Muscle of leg (tissue), 11 donors: ENCODE measurements around the gene UBR3. TPM values are rescaled to one million over a fixed set of nuclear protein-coding genes. Genes with fewer than 3 reads are reported as not detected.
A peak's percentile ranks its signal among the peaks of the same experiment; 100 is the strongest.
"Not testable (repeated sequence)": the region's sequence is repeated elsewhere in the genome, so short reads cannot be mapped to it uniquely, and the experiment has no call there.

ENCODE experiments used
- DNase-seq: peaks from one replicate; pipeline ENCODE4 v3.0.0; 2013
- H3K27ac ChIP-seq: one replicate; pipeline ENCODE4 v1.5.1; 2013; ENCODE audit warnings: mild to moderate bottlenecking, low read length, control low read depth
- H3K27me3 ChIP-seq: one replicate; pipeline ENCODE4 v1.6.1; 2013; ENCODE audit warnings: low read length; ENCODE audit not compliant: control insufficient read depth, insufficient read depth
- H3K36me3 ChIP-seq: one replicate; pipeline ENCODE4 v1.6.1; 2013; ENCODE audit warnings: low read length; ENCODE audit not compliant: control insufficient read depth, insufficient read depth
- H3K4me1 ChIP-seq: one replicate; pipeline ENCODE4 v1.6.1; 2013; ENCODE audit warnings: low read length; ENCODE audit not compliant: control insufficient read depth, insufficient read depth
- H3K4me3 ChIP-seq: one replicate; pipeline ENCODE4 v1.5.1; 2013; ENCODE audit warnings: low read length, control low read depth
- H3K9me3 ChIP-seq: replicated peaks from 2 replicates; pipeline ENCODE4 v1.6.1; 2013; ENCODE audit warnings: low read depth, low read length; ENCODE audit not compliant: control insufficient read depth
- WGBS: methylation state at CpG from one replicate; pipeline ENCODE4 v1.1.5; 2013; ENCODE audit warnings: missing lambda C conversion rate; ENCODE audit not compliant: insufficient coverage; 5-methylcytosine and 5-hydroxymethylcytosine counted together
- polyA plus RNA-seq, 8 donors: library from polyadenylated mRNA; unstranded; fragments of 120-200 nt; gene quantifications; one replicate each; pipeline versions ENCODE4 v1.2.1 to v1.2.3, GENCODE V29; 2013; ENCODE audit warnings: inconsistent platforms in 1 of 8, low replicate concordance in 1 of 8; ENCODE audit not compliant: insufficient read length in 8 of 8, insufficient read depth in 1 of 8
- total RNA-seq: library from RNA; stranded (reverse); fragments of 120-200 nt; gene quantifications from one replicate; pipeline ENCODE4 v1.2.4, GENCODE V29; 2013

UBR3 gene
- total and polyA plus RNA-seq, 9 donors: 30.3 to 52.8 (median 39.7) TPM

DNA sequence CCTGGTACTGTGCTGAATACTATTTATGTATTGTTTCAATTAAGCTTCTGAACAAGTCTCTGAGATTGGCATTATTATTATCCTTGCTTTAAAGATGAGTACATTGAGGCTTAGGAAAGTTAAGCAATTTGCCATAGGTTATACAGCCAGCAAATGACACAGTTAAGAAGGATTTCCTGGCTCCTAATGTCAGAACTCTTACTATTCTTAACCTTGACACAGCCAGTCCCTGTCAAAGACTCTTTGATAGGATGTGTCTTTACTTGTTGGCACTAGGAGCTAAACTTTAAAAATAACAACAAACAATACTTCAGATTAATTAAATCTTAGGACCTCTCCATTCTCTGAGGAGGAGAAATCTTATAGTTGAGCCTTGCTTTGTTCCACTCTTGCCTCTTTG is 70.6 kb downstream of the UBR3 start:
- no peak for DNase-seq
- Histone ChIP-seq H3K4me3 (no peak overlapping the region), H3K36me3 (peaks cover 4% of the 10 kb centered on the region), H3K4me1 (no peaks in the 10 kb centered on the region), H3K27me3 (no peaks in the 10 kb centered on the region), H3K27ac (no peak overlapping the region), H3K9me3 (no peaks in the 10 kb centered on the region)

DNA sequence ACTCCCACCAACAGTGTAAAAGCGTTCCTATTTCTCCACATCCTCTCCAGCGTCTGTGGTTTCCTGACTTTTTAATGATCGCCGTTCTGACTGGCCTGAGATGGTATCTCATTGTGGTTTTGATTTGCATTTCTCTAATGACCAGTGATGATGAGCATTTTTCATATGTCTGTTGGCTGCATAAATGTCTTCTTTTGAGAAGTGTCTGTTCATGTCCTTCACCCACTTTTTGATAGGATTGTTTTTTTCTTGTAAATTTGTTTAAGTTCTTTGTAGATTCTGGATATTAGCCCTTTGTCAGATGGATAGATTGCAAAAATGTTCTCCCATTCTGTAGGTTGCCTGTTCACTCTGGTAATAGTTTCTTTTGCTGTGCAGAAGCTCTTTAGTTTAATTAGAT is 72.8 kb downstream of the UBR3 start:
- not testable (repeated sequence) for H3K36me3 ChIP-seq

DNA sequence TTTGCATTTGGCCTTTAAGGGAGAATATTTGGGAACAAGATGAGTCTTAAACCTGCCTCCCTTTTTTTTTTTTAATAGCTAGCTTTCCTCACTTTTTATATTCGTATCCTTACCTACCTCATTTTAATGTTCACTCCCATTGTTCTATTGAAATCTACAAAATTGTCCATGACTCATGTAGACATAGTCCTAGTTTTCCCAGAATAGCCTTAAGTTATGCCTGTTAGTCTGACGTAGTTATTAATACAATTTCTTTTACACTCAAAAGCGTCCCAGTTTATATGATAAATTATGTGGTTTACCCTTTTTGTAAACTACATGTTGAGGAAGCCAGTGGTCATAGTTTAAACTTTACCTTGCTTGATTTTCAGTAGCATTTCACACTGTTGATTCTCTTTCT is 73.4 kb downstream of the UBR3 start:
- Histone ChIP-seq H3K27me3 (no peaks in the 10 kb centered on the region), H3K27ac (no peak overlapping the region), H3K4me1 (no peaks in the 10 kb centered on the region), H3K4me3 (no peak overlapping the region), H3K9me3 (no peaks in the 10 kb centered on the region), H3K36me3 (no peaks in the 10 kb centered on the region)
- no peak for DNase-seq
- no CpG with 5 or more reads among the region's 3 CpGs for WGBS

More for the DNA sequence above, 72.8 kb downstream of the UBR3 start:
- not testable (repeated sequence) for H3K27me3 ChIP-seq, H3K4me1 ChIP-seq, H3K4me3 ChIP-seq, DNase-seq, H3K9me3 ChIP-seq, H3K27ac ChIP-seq
- no CpG with 5 or more reads among the region's 4 CpGs for WGBS

DNA sequence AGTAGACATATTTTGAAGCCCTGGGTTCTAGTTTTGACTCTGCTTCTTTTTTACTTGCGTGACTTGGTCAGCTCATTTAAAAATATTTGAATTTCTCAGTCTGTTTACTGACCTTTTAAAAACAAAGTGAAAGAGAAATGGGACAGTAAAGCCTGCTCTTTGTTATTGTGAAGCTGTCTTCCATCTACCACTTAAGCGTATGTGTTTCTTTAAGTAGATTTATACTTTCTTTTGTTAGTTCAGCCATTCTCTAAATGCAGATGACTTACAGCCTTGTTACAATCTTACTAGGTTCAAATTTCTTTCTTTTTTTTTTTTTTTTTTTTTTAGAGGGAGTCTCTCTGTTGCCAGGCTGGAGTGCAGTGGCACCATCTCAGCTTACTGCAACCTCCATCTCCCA is 79.5 kb downstream of the UBR3 start:
- H3K9me3 ChIP-seq: no peaks in the 10 kb centered on the region
- WGBS: no CpG with 5 or more reads among the region's 2 CpGs
- DNase-seq: no peak
- H3K36me3 ChIP-seq: no peaks in the 10 kb centered on the region
- H3K4me1 ChIP-seq: no peaks in the 10 kb centered on the region
- H3K4me3 ChIP-seq: no peak overlapping the region
- H3K27me3 ChIP-seq: no peaks in the 10 kb centered on the region
- no peak overlapping the region for H3K27ac ChIP-seq

DNA sequence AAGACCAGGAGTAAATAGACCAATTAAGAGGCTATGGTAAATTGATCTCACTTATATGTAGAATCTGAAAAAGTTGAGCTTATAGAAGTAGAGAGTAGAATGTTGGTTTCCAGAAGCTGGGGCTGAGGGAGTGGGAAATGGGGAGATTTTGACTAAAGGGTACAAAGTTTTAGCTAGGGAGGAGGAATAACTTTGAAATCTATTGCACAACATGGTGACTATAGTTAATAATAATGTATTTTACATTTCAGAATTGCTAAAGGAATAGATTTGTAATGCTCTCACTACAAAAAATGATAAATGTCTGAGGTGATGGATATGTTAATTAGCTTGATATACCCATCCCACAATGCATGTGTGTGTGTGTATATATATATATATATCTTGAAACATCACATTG is 82.1 kb downstream of the UBR3 start:
- Histone ChIP-seq H3K36me3 (no peaks in the 10 kb centered on the region), H3K27ac (no peak overlapping the region), H3K4me1 (no peaks in the 10 kb centered on the region), H3K27me3 (no peaks in the 10 kb centered on the region), H3K9me3 (no peaks in the 10 kb centered on the region), H3K4me3 (no peak overlapping the region)
- no peak for DNase-seq

DNA sequence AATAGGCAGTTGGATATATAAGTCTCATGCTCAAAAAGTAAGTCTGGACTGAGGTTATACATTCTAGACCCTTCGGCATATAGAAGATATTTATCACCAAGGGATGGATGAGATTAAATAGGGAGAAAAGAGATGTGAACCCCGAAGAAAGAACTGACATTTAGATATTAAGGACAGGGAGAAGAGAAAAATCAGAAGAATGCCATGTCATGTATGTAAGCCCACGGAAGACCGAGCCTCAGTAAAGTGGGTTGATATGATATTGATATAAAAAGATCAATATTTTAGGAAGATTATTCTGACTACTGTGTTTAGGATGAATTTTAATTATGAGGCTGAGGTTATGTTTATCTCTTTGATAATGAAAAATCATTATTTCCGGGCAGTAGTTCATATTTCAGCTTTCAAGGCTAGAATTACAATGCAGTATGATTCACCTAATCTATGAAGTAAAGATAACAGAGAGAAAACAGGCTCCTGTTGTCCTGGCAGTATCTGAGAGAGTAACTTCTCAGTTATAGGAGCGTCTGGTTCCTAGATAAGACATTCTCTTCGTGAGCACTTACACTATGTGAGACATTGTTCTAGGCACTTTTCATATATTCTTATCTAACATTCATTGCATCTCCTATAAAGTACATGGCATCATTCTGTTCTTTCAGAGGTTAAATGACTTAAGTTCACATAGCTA is 83.0 kb downstream of the UBR3 start:
- Histone ChIP-seq H3K9me3 (no peaks in the 10 kb centered on the region), H3K4me1 (no peaks in the 10 kb centered on the region), H3K27ac (no peak overlapping the region), H3K4me3 (no peak overlapping the region), H3K36me3 (no peaks in the 10 kb centered on the region), H3K27me3 (no peaks in the 10 kb centered on the region)
- DNase-seq: no peak
- 87% methylated on average over 2 of the region's 7 CpGs for WGBS

DNA sequence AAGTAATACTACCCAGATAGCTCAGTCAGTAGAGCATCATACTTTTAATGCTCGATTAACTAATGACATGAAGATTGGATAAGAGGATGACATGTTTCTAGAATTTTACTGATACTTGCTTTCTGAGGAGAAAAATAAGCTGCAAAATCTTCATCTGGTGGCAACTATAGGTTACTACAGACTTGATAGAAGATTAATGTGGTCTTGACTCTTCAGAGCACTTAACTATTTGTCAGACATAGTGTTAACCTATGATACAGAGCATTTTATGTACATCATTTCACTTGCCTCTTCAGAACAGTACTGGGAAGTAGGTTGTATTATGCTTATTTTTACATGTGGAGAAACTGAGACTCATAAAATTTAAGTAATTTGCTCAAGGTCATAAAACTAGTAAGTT is 83.9 kb downstream of the UBR3 start:
- no peaks in the 10 kb centered on the region for H3K27me3 ChIP-seq
- H3K36me3 ChIP-seq: no peaks in the 10 kb centered on the region
- H3K27ac ChIP-seq: no peak overlapping the region
- H3K4me3 ChIP-seq: no peak overlapping the region
- H3K9me3 ChIP-seq: no peaks in the 10 kb centered on the region
- no peak for DNase-seq
- H3K4me1 ChIP-seq: no peaks in the 10 kb centered on the region
- no CpG with 5 or more reads among the region's 1 CpG for WGBS

DNA sequence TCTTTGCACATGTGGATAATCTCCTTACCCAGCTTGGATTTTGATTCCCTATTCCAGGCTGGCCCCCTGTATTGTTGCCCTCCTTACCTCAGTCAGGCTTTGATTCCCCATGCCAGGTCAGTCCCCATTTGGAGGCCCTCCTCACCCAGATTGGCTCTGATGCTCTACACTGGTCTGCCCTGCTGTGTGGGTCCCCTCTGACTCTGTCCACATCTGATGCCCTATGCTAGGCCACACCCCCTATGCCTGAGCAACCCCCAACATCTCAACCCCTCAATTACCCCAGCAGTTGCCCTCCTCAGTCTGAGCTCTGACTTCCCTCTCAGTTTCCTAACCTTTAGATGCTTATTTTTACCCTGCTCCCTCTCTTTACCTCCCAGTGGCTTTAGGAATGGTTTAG is 89.4 kb downstream of the UBR3 start:
- Histone ChIP-seq H3K36me3 (peaks cover 12% of the 10 kb centered on the region), H3K27me3 (no peaks in the 10 kb centered on the region), H3K4me3 (no peak overlapping the region), H3K9me3 (no peaks in the 10 kb centered on the region), H3K4me1 (no peaks in the 10 kb centered on the region), H3K27ac (no peak overlapping the region)
- DNase-seq: no peak

DNA sequence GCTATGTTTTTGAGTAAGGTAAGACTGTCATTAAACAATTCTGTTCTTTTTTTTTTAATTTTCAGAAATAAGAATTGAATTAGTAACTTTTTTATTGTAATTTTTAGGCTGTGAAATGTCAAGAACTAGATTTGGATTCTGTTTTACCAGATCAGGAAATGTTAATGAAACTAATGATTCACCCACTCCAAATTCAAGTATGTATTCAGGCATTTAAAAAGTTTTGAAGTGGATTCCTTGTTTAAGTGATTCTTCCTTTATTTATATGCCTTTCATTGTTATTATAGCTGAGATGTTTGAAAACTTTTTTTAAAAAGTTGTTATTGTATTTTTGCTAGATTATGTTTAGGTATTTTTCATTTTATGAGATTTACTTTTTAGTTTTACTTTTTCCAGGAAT is 96.7 kb downstream of the UBR3 start:
- no peak overlapping the region for H3K4me3 ChIP-seq
- H3K27me3 ChIP-seq: no peaks in the 10 kb centered on the region
- no peaks in the 10 kb centered on the region for H3K9me3 ChIP-seq
- no peak overlapping the region for H3K27ac ChIP-seq
- no peaks in the 10 kb centered on the region for H3K4me1 ChIP-seq
- H3K36me3 ChIP-seq: peaks cover 11% of the 10 kb centered on the region
- no peak for DNase-seq

DNA sequence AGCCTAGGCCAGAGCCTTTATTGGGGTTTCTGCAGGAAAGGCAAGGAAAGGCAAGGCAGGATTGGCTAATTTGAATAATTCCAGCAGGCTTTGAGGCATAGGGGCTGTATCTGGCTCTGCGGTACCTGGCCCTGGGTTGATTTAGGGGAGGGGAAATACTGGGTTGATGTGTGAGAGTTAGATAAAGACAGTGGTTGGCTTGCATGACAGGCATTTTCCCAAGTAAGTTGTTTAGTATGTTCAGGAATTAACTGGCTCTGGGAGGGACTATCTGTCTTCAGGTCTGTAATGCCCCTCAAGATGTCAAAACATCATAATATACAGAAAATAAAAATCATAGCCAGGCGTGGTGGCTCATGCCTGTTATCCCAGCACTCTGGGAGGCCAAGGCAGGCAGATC is 98.7 kb downstream of the UBR3 start:
- Histone ChIP-seq H3K4me1 (no peaks in the 10 kb centered on the region), H3K36me3 (peaks cover 8% of the 10 kb centered on the region), H3K9me3 (no peaks in the 10 kb centered on the region), H3K27ac (no peak overlapping the region), H3K4me3 (no peak overlapping the region), H3K27me3 (no peaks in the 10 kb centered on the region)
- no peak for DNase-seq
- 95% methylated on average over 2 of the region's 2 CpGs for WGBS

DNA sequence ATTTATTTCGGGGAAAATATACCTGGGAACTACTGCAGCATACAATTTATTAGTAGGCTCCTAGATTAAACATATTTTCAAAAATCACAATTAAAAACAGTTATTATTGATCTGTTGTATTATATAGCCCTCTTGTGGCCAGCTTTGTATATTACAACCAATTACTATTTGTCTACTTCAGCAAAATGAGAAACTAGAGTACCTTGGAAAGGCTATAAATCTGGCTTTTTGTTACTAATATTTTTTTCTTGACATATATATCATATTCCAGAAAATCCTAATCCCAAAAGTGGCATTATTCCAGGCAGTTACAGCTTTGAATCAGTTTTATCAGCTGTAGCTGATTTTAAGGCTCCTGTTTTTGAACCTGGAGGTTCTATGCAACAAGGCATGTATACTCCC is 101.2 kb downstream of the UBR3 start:
- peaks cover 9% of the 10 kb centered on the region for H3K36me3 ChIP-seq
- peak; percentile 52 for DNase-seq

More for the DNA sequence above, 101.2 kb downstream of the UBR3 start:
- no CpG with 5 or more reads among the region's 1 CpG for whole genome bisulfite sequencing
- Histone ChIP-seq H3K4me1 (no peaks in the 10 kb centered on the region), H3K9me3 (no peaks in the 10 kb centered on the region), H3K27ac (no peak overlapping the region), H3K4me3 (no peak overlapping the region), H3K27me3 (no peaks in the 10 kb centered on the region)
